Dermis blood vessel endothelial cell (primary cell): ENCODE measurements around the gene SORT1. TPM values are rescaled to one million over a fixed set of nuclear protein-coding genes. Genes with fewer than 3 reads are reported as not detected.
"Not testable (repeated sequence)": the region's sequence is repeated elsewhere in the genome, so short reads cannot be mapped to it uniquely, and the experiment has no call there.

Source experiments
- DNase-seq: peaks from one replicate; pipeline ENCODE4 v3.0.0; 2010
- total RNA-seq: library from RNA; depleted of rRNA; stranded (reverse); fragments of >200 nt; gene quantifications from 2 replicates; pipeline ENCODE4 v1.2.3, GENCODE V29; 2014

The SORT1 gene
- total RNA-seq, 1 donor from 2014 or later = 16.7 TPM

DNA sequence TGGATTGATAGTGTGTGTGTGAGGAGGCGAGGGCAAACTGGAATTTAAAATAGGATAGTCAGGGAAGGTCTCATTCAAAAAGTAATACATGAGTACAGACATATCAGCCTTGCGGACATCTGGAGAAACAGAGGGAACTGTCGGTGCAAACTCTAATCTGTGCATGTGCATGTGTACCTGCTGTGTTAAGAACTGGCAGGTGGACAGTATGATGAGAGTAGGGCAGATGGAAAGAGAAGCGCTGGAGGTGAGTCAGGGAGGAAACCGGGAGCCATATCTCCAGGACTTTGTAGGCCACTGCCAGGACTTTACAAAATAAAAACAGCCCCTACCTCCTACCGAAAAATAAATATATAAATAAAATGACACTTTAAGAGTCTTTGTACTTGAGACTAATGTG is 59.6 kb downstream of the SORT1 start:
- DNase-seq = no peak

DNA sequence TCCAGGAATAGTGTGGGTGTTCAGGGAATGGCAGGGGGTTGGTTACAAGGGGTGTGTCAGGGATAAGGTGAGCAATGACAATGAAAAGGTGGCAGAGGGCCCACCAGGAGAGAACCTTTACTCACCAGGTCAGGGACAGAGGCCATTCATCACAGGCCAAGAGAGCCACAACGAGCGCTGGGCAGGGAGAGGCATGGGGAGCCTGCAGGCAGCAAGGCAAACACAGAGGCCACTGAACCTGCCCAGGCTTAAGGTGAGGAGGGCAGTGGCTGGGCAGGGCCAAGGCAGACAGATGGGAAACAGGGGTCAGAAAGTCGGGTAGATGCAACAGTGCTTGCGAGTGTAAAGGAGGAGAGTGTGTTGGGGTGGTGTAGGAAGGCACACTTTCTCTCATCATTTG is 62.6 kb downstream of the SORT1 start:
- DNase-seq = no peak

DNA sequence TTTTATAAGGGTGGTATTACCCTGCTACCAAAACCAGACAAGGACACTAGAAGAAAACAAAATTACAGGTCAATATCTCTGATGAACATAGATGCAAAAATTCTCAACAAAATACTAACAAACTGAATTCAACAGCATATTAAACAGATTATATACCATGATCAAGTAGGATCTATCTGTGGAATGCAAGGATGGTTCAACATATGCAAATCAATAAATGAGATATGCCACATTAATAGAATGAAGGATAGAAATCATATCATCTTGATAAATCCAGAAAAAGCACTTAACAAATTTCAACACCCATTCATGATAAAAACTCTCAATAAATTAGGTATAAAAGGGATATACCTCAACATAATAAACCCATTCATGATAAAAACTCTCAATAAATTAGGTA is 66.6 kb downstream of the SORT1 start:
- DNase-seq = no peak

DNA sequence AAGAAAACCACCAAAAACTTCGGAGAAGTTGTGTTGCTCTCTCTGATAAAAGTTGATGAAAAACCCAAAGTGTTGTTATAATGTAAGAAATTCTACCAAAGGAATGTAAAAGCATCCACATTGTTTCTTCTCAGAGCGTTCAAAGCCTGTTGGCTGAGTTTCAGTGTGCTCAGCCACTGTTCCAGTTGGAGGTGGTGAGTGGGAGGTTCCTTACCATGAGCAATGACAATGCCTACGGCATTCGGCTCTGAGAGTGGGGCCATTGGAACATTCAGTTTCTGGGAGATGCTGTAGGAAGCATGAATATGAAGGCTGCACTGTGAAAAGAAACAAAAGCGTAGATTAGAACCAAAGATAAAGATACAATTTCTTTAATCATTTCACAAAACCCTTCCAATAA is 70.4 kb downstream of the SORT1 start:
- DNase-seq = no peak

GRCh38 chr1:109322974-109323373 is 74.7 kb downstream of the SORT1 start:
- DNase-seq = no peak

GRCh38 chr1:109319114-109319513 is 78.6 kb downstream of the SORT1 start:
- no peak for DNase-seq

DNA sequence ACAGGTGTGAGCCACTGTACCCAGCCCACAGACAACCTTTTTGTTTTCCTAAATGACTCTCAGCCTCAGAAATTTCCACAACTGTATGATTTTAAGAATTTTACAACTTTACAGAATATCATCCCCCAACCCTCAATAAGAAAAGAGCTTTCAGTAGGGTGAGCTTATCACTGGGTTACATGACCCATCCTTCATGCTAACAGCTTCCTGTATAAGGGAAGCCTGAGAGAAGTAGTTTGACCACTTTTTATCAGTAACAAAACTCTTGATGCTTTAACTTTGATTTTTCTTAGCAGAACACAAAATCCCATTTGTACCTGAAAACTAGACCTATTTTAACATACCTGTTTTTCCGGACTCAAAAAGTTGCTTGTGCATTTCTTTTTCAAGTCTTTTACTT is 81.2 kb downstream of the SORT1 start:
- DNase-seq = no peak

DNA sequence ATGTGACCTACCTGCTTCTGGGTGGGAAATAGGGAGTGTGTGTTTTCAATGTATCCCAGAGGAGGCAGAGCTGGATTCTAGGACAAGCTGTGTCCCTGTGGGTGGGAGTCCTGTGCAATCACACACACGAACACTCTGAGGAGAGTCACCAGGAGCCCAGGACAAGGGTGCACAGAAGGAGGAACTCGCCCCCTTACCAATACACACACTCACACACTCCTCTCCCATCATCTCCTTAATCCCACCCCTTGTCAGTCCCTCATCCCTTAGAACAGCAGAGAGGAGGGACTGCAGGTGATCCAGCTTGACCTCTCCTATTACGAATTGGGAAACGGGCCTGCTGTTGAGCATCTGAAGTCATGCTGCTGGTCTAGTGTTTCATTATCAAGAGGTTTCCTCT is 82.4 kb downstream of the SORT1 start:
- DNase-seq = no peak

- DNase-seq = no peak
These were observed 82.9 kb downstream of the SORT1 start for GRCh38 chr1:109314795-109315194.

GRCh38 chr1:109312978-109313775 is 84.5 kb downstream of the SORT1 start:
- no peak for DNase-seq

- no peak for DNase-seq
These were observed 85.5 kb downstream of the SORT1 start for GRCh38 chr1:109312246-109312645.

- no peak for DNase-seq
These were observed 88.4 kb downstream of the SORT1 start for GRCh38 chr1:109309347-109309746.

GRCh38 chr1:109307274-109308021 is 90.3 kb downstream of the SORT1 start:
- no peak for DNase-seq

DNA sequence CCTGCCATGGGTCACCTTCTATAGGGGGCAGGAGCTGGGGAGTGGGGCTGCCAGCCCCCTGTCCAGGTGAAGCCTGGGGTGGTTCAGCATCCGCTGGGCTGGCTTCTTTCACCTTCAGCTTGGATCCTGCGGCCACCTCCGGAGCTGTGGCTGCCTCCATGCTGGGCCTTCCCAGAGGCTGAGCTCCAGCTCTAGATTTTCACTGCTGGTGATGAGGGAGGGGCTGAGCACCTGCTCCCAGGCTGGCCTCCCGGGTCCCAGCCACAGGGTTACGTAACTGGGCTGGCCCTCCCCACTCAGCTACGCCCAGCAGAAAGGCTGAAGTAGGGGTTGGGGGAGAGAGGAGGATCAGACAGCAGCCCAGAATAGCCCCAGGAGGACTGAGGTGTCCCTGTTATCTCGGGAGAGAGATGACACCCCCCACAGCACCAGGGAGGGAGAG is 90.9 kb downstream of the SORT1 start, which contains the start of gene MYBPHL:
MYBPHL (minus strand) TSS at position 180 of the 442 bp plus-strand sequence; CDS start at position 160, 20 bp downstream.
- no peak for DNase-seq

- not testable (repeated sequence) for DNase-seq
These were observed 91.7 kb downstream of the SORT1 start for GRCh38 chr1:109305991-109306390.

DNA sequence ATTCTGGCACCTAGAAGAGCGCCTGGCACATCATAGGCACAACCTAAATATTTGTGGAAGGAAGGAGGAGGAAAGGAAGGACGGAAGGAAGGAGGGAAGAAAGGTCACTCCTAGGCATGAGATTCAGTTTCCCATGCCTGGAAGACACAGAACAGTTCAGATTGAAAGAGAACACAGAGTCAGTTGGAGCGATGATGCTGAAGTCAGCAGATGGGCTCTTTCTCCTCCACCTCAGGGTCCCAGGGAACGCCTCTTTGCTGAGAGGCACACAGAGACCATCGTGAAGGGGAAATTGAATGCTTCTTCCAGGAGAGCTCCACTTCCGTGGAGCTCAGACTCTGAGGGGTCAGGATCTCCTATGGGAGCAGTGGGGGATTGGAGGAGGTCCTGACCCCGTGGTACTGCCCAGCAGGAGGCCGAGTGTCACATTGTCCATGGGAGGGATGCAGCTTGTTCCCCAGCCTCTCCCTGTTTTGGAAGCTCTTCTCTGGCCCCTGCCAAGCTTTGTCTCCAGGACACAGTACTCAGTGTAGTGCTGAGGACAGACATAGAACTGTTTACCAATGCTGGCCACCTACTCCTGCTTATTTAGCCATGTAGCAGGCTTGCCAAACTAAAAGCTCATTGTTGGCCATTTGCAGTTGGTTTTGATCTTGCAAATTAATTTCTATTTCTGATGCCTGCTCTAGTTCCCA is 93.3 kb downstream of the SORT1 start:
- DNase-seq = no peak

DNA sequence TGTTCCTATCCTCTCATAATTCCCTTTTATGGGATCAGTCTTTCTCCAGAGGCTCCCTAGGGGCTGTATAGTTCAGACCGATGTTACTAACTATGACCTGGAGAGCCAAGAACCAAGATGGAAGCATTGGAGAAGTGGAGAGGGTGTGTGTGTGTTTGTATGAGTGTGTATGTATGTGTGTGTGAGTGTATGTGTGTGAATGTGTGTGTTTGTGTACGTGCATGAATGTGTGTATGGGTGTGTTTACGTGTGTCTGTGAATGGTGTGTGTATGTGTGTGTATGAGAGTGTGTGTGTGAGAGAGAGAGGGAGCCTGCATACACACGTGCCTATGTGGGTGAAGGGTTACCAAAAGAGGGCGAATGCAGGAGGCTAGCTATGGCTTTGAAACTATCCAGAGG is 95.8 kb downstream of the SORT1 start:
- DNase-seq = no peak

DNA sequence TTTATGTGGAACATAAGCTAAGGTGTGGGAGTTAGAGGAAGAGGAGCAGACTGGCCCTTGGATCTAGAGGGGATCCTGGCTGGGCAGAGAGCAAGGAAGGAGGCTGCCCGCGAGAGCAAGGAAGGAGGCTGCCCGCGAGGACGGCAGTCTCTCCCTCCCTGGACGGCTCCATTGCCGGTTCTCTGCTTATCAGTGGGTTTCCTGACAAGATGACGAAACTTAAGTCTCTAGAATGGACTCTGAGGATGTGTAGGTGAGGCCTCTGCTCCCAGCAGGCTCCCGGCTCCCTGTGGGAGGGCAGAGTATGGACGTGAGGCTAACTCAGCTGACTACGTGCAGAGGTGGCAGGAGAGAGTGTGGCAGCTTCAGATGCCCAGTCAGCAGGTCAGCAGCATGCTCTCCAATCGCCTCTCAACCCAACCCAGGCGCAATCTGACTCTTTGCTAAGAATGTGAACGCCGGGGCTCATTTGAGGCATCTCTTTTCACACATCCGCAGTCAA is 97.0 kb downstream of the SORT1 start:
- DNase-seq = no peak

DNA sequence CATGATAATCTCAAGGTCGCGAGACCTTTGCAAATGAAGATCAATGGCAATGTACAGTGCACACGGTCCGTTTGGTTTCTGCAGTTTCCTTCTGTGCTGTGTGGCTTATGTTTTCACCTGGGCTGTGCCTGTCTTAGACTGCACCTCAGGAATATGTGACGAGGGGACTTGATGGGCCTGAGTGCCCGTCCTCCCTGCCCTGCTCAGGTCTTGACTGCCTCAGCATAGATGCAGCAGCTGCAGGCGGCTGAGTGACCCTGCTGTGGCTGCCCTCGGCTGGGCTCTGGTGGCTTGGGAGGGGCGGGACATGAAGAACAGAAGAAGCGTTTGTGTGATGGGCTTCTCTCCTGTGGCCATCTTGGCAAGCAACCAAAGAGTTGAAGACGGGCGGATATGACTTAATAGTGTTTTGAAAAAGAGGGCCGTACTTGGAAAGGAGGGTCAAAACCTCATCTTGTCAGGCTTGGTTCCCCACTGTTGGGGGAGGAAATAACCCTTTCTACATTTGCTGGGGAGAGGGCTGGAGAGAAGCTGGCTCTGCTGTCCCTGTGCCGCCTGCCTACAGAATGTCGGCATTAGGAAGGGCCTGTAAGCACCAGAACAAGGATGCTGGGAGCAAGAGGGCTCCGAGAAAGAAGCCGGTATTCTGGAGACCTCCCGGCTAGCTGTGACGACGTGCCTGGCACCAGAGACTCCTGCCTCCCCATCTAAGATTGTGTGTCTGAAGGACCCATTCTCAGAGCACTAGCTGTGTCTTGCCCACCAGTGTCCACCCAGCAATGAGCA is 98.0 kb downstream of the SORT1 start:
- peak; percentile 59 for DNase-seq

DNA sequence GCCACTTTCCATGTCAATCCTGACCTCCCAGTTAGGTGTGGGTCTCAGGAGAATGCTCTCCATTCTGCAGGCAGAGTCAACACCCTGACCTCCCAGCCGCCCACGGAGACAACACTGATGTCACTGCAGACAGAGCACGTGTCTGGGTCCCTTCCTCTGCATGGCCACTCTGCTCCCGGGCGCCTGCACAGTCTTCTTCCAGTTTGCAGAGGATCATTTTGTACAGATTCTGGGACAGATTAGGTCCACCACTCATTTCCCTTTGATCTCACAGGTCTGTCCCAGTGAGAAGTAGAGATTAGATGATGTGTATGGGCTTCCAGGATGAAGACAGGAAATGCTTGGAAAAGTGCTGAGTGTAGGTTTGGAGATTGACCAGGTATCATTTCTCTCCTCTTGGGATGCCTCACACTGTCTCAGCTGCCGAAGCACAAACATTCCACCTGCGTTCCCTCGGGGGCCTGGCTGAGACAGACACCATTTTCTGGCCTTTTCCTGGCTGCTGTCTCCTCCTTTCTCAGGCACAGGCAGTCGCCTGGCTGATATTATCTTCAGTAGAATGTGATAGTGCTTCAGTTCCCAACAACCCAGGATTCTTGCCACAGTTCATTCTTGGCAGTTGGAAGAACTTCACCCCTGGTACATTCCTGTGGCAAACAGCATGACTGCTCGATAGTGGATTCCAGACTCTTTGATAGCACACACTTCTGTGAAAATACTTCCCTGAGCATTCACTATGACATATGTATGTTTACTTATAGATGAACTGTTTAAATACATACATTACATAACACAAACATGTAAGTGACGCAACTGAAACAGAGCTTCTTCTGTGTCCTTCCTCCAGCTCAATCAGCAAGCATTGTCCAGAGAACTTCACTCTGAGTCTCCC is 98.8 kb downstream of the SORT1 start:
- peak; percentile 34 for DNase-seq

DNA sequence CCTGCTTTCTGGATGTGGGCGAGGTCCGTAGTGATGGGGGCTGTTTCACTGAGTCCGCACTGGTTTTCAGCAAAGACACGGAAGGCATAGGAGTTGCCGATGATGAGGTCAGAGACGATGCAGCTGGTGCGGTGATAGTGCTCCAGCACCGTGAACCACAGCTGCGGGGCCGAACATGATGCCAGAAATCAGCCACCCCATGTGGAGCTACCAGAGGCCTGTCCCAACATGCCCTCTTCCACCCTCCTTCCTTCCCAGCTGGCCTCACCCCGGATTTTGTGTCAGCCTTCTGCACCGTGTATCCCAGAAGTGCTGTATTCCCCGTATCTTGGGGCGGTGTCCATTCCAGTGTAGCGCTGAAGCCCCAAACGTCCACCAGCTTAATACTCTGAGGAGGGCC is 100.9 kb downstream of the SORT1 start:
- DNase-seq = no peak
